Ovary (tissue), 3 donors: Measurements from ENCODE around the gene GARIN5A.

ENCODE experiments used
- EP300 ChIP-seq: sonication (generic); formaldehyde crosslinking; IDR thresholded peaks from one replicate; pipeline ENCODE4 v1.6.1; 2017; ENCODE audit warnings: antibody characterized with exemption
- POLR2A ChIP-seq: fragments of 450-650 bp; IDR thresholded peaks from one replicate; pipeline ENCODE4 v1.6.1; 2017; ENCODE audit warnings: antibody characterized with exemption, mild to moderate bottlenecking, moderate library complexity
- TF ChIP-seq, protein P1 (sequence below), 3 donors: fragments of 450-650 bp in 2 of 3; fragments of 200-600 bp in 1 of 3; IDR thresholded peaks; one replicate each; pipeline versions ENCODE4 v1.5.1 to v1.8.0; 2016 to 2022; ENCODE audit warnings: antibody characterized with exemption in 3 of 3, mild to moderate bottlenecking in 1 of 3
- donor health status: DM: no; HTN: no; CAD: no.

DNA sequence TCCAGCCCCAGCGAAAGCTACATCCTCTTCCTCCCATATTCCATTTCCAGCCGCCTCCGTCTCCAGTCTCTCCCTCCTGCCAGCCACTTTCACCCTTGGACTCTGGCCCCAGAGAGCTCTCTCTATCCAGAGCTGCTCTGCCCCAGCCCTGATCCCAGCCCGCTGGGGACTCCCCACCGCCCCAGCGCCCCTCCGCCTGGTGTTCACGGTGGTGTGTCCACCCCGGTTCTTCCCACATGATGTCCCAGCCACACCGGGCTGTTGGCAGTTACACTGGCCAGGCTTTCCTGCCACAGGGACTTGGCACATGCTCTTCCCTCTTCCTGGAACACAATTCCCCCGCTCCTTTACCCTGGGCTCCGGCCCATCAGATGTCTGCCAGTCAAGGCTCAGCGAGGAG, 11.6 kb downstream of the GARIN5A start:
- TF ChIP-seq, protein P1, sequence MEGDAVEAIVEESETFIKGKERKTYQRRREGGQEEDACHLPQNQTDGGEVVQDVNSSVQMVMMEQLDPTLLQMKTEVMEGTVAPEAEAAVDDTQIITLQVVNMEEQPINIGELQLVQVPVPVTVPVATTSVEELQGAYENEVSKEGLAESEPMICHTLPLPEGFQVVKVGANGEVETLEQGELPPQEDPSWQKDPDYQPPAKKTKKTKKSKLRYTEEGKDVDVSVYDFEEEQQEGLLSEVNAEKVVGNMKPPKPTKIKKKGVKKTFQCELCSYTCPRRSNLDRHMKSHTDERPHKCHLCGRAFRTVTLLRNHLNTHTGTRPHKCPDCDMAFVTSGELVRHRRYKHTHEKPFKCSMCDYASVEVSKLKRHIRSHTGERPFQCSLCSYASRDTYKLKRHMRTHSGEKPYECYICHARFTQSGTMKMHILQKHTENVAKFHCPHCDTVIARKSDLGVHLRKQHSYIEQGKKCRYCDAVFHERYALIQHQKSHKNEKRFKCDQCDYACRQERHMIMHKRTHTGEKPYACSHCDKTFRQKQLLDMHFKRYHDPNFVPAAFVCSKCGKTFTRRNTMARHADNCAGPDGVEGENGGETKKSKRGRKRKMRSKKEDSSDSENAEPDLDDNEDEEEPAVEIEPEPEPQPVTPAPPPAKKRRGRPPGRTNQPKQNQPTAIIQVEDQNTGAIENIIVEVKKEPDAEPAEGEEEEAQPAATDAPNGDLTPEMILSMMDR (IDR thresholded peaks at IDR 0.05): no peak
- TF ChIP-seq POLR2A (no peak), EP300 (no peak)
